Ishikawa (cell line): ENCODE results near the gene KIF24.

ENCODE experiments used
- CEBPB ChIP-seq: IDR thresholded peaks from 2 replicates; pipeline ENCODE4 v1.6.1; 2012
- CREB1 ChIP-seq: IDR thresholded peaks from 2 replicates; pipeline ENCODE4 v1.6.1; 2012; ENCODE audit warnings: low read depth
- EGR1 ChIP-seq: IDR thresholded peaks from 2 replicates; pipeline ENCODE4 v1.6.1; 2012
- EP300 ChIP-seq: IDR thresholded peaks from 2 replicates; pipeline ENCODE4 v1.6.1; 2012; ENCODE audit warnings: borderline replicate concordance
- FOXM1 ChIP-seq: IDR thresholded peaks from 2 replicates; pipeline ENCODE4 v1.6.1; 2012; ENCODE audit warnings: low read depth, borderline replicate concordance
- MAX ChIP-seq: IDR thresholded peaks from 2 replicates; pipeline ENCODE4 v1.6.1; 2012
- NFIC ChIP-seq: IDR thresholded peaks from 2 replicates; pipeline ENCODE4 v1.6.1; 2012
- RAD21 ChIP-seq: IDR thresholded peaks from 2 replicates; pipeline ENCODE4 v1.6.1; 2012; ENCODE audit warnings: low read depth
- REST ChIP-seq: IDR thresholded peaks from 2 replicates; pipeline ENCODE4 v1.6.1; 2012; ENCODE audit warnings: low read depth, mild to moderate bottlenecking
- TAF1 ChIP-seq: IDR thresholded peaks from 2 replicates; pipeline ENCODE4 v1.6.1; 2012; ENCODE audit warnings: low read depth, mild to moderate bottlenecking
- TCF12 ChIP-seq: IDR thresholded peaks from 2 replicates; pipeline ENCODE4 v1.6.1; 2012; ENCODE audit warnings: low read depth
- TEAD4 ChIP-seq: IDR thresholded peaks from 2 replicates; pipeline ENCODE4 v1.6.1; 2012
- USF1 ChIP-seq: IDR thresholded peaks from 2 replicates; pipeline ENCODE4 v1.6.1; 2012
- YY1 ChIP-seq: IDR thresholded peaks from 2 replicates; pipeline ENCODE4 v1.6.1; 2012; ENCODE audit warnings: low read depth
- ZBTB7A ChIP-seq: IDR thresholded peaks from 2 replicates; pipeline ENCODE4 v1.6.1; 2012; ENCODE audit warnings: low read depth

KIF24 gene

DNA sequence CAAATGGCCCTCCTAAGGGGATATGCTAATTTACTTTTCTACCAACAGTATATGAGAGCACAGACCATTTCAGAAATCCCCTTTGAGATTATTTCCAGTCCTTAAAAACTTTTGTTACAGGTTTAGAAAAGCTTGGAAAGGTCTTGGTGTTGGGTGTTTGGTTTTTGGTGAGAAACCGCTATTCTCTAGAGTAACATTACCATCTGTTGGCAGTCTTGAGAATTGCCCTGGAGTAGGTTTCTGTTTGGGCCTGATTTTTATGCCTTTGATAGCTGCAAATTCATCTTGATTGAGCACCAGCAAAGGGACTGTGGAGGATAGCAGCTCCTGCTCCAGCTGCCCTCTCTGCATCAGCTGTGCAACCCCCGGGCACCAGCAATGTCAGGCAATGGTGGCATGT is 8.3 kb upstream of the KIF24 start:
- TF ChIP-seq RAD21: 0 out of 2 replicates have a peak, but pooled peaks have one; percentile 4
- no peak for TF ChIP-seq CEBPB
- no peak for TF ChIP-seq NFIC
- no peak for TF ChIP-seq FOXM1
- no peak for TF ChIP-seq EP300
- TF ChIP-seq YY1: no peak

DNA sequence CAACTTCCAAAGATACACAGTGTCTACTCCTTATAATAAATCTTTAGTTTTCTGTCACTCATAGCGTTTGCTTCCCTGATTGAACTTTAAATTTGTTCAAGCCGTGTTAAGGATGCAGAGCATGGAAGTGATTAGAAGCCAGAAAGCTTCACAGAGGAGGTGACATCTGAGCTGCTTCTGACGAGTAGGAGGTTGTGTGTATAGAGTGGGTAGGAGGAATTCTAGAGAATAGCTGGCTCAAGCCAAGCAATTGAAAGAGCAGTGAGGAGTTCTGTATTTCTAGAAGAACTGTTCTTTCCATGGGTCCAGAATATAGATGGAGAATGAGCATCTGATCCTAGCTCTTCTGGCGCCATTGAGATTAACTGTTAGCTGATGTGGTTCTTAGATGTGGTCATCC is 6.3 kb upstream of the KIF24 start:
- TF ChIP-seq FOXM1 (no peak), EGR1 (no peak)

DNA sequence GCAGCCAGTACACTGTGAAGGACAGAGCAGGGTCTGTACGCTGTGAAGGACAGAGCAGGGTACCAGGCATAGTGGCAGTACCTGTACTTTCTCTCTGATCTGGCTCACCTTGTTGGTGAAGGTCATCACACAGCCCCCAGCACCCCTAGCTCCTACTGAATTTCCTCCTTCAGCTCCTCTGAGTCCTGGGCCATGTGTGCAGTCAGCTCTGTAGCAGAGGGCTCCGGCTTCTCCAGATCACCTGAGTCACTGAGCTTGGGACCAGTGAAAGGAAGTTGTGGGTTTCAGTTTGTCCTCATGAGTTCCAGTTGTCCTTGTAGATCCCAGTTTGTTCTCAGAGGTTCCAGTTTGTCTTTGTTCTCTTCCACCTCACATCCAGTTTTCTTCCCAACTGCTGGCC is 5.8 kb upstream of the KIF24 start:
- TF ChIP-seq FOXM1 (no peak), NFIC (no peak), TEAD4 (no peak), EGR1 (no peak), TCF12 (no peak), USF1 (no peak), ZBTB7A (no peak)

DNA sequence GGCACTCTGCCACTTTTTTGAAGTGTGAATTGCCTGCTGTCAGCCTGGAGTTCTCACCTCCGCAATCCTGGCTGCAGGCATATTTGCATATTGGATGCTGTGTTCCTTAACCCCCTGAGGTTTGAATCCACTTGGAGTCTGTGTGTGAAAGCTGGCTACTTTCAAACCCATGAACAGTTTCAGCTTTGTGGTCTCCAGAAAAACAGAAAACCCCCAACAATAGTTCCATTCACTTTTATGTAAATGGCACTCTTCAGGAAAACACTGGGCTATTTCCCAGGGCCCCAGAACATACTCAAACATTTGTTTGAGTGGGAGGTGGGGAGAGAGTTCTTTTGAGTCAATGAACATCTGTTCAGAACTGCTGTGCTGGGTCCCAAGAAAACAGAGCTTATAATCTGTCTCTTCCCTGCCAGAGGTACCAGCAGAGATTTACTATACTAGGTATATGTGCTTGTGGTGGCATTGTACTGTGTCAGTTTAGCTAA is 5.3 kb upstream of the KIF24 start:
- no peak for TF ChIP-seq ZBTB7A
- no peak for TF ChIP-seq USF1
- TF ChIP-seq EGR1: no peak
- TF ChIP-seq TAF1: no peak
- no peak for TF ChIP-seq RAD21
- TF ChIP-seq MAX: no peak
- TF ChIP-seq NFIC: no peak
- no peak for TF ChIP-seq FOXM1
- TF ChIP-seq YY1: no peak
- TF ChIP-seq TCF12: no peak
- TF ChIP-seq CEBPB: no peak
- no peak for TF ChIP-seq TEAD4

DNA sequence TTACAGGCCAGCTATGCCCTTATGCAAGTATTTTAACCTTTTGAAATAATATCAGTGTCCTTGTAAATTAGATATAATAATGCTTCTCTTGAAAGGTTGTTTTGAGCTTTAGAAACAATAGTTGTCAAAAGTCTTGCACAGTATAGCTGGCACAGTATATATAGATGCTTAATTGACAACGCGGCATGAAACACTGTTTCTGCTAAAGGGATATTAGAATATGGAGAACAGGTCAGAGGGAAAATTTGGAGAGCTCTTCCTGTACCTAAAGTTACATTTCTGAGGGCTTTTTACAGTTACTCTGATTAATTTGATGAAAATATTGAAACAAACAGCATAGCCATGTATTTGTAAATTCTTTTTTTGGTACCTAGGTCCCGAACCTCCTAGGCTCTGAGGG is 4.8 kb upstream of the KIF24 start:
- no peak for TF ChIP-seq CEBPB
- TF ChIP-seq REST: no peak
- no peak for TF ChIP-seq EP300

GRCh38 chr9:34332076-34332964 is 3.3 kb upstream of the KIF24 start:
- TF ChIP-seq RAD21 (peak; percentile 82), CREB1 (no peak)

DNA sequence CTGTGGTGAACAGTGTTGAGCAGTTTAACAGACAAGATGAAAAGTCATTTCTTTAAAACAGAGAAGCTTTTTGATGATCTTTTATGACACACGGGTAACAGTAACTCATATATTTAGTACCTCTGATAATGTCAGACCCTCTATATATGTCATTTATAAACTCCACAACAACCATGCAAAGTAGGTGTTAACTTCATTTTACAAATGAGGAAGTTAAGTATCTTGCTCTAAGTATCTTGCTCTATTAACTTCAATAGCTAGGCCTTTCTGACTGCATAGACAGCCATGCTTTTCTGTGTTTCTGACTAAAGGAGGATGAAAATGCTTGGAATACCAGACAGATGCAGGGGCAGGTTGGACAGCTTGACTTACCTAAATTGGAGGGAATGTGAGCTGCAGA is 2.1 kb upstream of the KIF24 start:
- TF ChIP-seq MAX (no peak), TAF1 (no peak), TEAD4 (no peak), RAD21 (no peak), FOXM1 (no peak), USF1 (no peak), EP300 (no peak), CEBPB (no peak), NFIC (no peak), ZBTB7A (no peak), TCF12 (no peak), REST (no peak), EGR1 (no peak), CREB1 (no peak)
